ENCODE results near the gene MEI1.
"Not testable (repeated sequence)": the region's sequence is repeated elsewhere in the genome, so short reads cannot be mapped to it uniquely, and the experiment has no call there.

MEI1 gene, protein sequence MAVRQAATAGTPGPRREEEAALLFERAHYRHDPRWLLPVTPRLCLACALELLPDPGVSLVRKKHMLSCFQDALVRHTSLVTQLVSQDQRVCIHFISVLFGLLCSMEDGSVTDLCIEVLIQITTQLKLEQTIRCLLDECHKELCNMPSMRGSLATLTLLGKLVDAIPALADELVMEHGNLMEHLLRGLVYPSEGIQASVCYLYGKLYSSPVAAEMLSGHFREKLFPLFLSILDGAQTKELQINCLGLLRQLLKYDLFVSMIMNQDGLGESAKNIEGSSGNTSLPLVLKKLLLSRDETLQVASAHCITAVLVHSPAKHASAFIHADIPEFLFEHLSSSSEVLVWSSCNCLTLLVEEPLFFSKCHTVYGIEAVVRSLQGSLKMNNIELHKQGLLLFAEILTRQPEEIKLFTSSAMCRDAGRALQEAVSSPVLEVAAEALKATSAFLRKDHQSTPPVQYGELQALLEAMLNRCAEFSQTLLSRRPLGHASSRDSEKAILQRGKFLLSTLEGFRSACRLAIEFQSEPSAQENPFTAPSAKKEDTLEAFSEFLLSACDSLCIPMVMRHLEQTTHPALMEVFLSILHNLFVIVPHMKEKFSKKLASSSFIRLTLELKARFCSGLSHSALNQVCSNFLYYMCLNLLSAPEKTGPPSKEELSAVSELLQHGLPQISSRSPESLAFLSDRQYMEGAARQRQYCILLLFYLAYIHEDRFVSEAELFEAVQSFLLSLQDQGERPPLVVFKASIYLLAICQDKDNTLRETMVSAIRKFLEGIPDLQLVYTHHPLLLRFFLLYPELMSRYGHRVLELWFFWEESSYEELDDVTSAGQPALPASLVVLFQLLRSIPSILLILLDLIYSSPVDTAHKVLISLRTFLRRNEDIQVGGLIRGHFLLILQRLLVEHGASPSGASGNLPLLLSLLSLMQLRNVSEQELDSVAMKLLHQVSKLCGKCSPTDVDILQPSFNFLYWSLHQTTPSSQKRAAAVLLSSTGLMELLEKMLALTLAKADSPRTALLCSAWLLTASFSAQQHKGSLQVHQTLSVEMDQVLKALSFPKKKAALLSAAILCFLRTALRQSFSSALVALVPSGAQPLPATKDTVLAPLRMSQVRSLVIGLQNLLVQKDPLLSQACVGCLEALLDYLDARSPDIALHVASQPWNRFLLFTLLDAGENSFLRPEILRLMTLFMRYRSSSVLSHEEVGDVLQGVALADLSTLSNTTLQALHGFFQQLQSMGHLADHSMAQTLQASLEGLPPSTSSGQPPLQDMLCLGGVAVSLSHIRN

DNA sequence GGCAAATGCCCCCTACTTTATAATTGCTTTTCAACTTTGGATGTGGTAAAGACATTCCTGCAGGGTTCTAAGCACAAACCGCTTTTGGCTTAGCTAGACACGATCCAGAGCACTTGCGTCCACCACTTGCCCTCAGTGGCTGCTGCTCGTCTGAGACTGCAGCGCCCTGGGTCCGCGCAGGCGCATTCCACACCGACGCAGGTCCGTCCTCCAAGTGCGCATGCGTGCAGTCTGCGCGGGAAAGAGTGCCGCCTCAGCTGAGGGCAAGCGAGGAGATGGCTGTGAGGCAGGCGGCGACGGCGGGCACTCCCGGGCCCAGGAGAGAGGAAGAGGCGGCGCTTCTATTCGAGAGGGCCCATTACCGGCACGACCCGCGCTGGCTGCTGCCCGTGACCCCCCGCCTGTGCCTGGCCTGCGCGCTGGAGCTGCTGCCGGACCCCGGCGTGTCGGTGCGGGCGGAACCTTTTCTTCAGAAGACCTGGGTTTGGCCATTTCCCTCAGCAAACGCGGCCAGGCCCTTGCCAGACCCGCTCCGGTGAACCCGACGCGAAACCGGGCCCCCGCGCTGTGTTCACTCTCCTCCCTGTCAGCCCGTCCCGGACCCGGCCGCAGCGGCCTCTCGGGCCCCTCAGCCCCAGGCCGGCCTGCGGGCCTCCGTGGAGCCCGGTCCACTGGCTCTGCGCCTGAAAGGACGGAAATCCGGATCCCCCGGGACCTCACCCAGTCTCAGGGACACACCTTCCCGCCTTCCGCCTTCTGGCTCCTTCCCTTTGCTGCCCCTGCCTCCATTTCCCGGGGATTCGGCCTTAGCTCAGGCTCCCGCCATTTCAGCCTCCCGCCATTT is at the start of gene MEI1:
Gene MEI1, plus strand, starts transcription at position 240 of the 844 bp plus-strand sequence. Its CDS starts 36 bp downstream, at position 276.
- peak; percentile 67 for DNase-seq

DNA sequence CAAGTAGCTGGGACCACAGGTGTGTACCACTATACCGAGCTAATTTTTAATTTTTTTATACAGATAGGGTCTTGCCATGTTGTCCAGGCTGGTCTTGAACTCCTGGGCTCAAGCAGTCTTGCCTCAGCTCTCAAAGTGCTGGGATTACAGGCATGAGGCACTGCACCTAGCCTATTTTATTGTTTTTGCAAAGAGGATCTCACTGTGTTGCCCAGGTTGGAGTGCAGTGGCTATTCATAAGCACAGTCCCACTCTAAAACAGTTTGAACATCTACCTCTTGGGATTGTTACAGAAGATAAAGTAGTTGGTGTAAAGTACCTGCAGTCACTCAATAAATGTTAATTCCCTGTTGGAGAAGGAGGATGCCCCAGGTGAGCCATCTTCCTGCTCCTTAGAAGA is 49.1 kb upstream of the MEI1 start:
- DNase-seq: no peak

DNA sequence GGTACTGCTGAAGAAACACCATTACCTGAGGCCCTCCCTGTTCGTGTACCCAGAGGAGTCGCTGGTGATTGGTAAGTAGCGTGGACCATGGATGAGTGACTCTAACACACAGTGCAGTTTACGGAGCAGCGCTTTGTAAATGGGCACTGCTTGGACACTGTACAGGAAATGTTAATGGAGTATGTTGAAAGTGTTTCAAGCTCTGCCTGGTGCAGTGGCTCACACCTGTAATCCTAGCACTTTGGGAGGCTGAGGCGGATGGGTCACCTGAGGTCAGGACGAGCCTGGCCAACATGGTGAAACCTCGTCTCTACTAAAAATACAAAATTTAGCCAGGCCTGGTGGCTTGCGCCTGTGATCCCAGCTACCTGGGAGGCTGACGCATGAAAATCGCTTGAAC is 48.5 kb upstream of the MEI1 start:
- DNase-seq: no peak

DNA sequence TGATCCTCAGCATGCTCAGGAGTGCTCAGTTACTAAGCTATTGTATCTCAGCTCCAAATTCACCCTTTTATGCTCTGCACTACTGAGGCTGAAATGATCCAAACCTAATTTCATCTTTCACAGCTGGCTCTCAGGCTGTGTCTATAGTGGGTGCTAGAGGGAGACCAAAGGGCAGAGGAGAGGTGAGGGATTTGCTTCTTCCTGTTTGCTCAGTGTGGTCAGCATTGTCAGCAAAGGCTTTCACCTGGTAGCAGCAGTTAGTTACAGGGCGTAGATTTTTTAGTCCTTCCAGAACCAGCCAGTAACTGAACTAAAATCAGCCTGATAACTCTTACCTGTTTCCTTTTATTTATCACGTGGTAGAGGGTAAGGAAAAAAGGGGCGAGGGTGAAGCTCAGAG is 45.0 kb upstream of the MEI1 start:
- DNase-seq: peak; percentile 11

DNA sequence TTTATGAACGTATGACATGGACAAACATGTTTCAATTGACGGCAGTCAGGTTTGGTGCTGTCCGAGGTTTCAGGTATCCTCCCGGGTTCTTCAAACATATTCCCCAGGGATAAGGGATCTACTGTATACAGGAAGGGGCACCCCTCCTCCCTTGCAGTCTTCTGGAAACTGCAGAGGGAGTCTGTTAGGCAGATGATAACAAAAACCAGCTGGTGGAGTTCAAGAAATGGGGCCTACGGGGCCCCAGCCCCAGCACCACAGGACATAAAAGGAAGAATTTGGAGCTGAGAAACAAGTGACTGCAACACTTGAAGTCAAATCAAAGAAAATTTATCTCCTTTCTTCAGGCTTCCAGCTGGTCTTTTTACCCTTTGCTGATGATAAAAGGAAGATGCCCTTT is 42.7 kb upstream of the MEI1 start:
- peak; percentile 18 for DNase-seq

DNA sequence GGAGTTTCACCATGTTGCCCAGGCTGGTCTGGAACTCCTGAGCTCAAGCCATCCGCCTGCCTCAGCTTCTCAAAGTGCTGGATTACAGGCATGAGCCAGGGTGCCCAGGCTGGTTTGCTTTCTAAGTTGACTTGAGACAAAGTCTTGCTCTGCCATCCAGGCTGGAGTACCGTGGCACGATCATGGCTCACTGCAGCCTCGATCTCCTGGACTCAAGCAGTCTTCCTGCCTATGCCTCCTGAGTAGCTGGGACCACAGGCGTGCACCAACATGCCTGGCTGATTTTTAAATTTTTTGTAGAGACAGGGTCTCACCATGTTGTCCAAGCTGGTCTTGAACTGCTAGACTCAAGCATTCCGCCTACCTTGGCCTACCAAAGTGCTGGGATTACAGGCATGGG is 41.6 kb upstream of the MEI1 start:
- peak; percentile 17 for DNase-seq

DNA sequence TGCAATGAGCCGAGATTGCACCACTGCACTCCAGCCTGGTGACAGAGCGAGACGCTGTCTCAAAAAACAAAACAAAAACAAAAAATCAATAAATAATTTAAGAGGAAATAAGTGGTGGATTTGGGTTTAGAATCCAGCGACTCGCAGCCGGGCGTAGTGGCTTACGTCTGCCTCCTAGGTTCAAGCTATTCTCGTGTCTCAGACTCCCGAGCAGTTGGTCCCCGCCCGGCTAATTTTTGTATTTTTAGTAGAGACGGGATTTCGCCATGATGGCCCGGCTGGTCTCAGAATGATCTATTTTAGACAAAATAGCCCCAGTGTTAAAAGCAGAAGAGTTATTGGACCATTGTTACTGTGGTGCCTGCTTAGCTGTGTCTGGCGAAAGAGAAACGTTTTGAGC is 40.4 kb upstream of the MEI1 start:
- peak; percentile 23 for DNase-seq

DNA sequence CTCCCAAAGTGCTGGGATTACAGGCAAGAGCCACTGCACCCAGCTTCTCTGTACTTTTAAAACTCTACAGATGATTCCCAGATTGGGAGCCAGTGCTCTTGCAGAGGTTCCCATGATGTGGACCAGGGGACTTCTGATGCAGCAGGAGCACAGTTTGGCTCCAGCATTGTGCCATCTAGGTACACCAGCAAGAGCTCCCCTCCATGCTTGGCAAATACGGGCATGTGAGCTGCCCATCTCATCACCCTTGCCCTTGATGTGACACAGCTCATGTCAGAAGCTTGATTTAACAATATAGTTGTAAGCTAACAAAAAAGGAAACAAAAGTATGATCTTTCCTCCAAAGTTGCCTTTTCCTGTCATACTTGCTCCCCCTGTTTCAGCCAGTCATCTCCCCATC is 39.4 kb upstream of the MEI1 start:
- DNase-seq: peak; percentile 29

DNA sequence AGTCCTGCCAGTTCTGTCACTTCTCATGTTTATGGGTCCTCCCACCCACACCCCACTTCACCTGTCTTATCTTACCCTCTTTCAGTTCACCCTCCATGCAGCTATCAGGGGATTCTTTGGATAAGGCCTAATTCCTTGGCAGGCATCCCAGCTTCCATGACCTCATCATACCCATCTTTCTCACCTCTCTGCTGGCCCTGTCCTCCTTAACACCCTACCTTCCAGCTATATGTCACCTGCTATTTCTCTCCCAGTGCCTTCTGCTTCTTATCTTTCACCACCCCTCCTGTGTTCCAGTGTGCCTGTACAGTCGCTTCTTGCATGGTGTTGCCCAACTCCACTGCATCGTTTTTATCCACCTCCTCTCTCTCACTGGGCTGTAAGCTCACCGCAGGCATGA is 38.9 kb upstream of the MEI1 start:
- peak; percentile 20 for DNase-seq

DNA sequence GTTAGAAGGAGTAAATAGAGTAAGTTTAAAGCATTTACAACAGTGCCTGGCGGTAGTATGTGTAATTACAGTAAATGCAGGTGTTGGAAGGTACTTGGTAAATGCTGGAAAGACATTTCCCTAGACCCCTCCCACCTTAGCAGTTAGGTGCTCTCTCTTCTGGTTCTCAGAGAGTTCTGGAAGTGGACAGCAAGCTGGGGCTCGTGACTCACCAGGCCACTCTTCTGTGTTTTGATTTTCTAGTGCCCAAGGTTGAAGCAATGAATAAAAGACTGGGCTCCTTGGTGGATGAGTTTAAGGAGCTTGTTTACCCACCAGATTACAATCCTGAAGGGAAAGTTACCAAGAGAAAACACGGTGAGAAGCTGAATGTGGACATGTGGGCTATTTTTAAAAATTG is 38.2 kb upstream of the MEI1 start:
- peak; percentile 33 for DNase-seq

DNA sequence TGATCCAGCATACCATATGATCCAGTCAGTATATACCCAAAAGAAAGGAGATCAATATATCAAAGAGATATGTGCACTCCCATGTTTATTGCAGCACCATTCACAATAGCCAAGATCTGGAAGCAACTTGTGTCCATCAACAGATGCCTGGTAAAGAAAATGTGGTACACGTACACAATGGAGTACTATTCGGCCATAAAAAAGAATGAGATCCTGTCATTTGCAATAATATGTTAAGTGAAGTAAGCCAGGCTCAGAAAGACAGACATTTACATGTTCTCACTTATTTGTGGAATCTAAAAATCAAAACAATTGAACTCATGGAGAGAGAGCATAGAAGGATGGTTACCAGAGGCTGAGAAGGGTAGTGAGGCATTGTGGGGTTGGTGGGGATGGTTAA is 37.6 kb upstream of the MEI1 start:
- DNase-seq: no peak

DNA sequence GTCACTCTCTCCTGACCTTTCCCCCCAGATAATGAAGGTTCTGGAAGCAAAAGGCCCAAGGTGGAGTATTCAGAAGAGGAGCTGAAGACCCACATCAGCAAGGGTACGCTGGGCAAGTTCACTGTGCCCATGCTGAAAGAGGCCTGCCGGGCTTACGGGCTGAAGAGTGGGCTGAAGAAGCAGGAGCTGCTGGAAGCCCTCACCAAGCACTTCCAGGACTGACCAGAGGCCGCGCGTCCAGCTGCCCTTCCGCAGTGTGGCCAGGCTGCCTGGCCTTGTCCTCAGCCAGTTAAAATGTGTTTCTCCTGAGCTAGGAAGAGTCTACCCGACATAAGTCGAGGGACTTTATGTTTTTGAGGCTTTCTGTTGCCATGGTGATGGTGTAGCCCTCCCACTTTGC is 35.7 kb upstream of the MEI1 start:
- DNase-seq: peak; percentile 24

DNA sequence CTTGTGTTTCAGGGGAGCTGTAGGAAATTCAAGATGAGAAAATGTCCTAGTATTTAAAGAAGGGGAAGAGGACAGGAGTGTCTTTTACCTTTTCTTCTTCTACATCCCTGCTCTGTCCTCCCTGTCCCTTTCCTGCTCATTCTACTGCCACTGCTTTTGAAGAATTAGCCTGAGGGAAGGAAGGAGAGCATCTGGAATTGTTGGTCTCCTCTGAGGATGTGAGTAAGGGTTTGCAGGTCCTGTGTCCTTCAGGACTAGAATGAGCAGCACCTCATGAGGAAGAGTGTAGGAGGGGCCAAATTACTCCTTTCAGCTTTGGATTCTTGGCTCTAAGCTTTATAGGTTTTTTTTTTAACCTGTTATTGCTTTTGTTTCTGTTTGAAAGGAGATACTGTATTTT is 34.8 kb upstream of the MEI1 start:
- DNase-seq: peak; percentile 64

DNA sequence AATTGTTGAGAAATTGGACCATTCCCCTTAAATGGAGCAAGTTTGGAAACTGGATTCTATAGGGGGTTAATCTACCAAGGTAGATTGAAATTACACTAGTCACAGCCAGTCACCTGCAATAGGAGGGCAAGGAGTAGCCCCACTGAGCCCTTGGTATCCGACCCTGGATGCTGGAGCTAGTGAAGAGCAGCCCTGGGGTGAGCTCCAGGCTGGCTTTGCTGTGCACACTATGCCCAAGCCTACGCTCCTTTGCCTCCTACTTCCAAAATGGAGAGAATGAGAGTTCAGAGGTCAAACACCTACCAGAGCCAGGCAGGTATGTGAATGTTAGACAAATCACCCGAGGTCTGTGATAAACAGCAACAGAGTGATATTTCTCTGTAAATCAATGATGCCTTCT is 34.4 kb upstream of the MEI1 start:
- peak; percentile 22 for DNase-seq

DNA sequence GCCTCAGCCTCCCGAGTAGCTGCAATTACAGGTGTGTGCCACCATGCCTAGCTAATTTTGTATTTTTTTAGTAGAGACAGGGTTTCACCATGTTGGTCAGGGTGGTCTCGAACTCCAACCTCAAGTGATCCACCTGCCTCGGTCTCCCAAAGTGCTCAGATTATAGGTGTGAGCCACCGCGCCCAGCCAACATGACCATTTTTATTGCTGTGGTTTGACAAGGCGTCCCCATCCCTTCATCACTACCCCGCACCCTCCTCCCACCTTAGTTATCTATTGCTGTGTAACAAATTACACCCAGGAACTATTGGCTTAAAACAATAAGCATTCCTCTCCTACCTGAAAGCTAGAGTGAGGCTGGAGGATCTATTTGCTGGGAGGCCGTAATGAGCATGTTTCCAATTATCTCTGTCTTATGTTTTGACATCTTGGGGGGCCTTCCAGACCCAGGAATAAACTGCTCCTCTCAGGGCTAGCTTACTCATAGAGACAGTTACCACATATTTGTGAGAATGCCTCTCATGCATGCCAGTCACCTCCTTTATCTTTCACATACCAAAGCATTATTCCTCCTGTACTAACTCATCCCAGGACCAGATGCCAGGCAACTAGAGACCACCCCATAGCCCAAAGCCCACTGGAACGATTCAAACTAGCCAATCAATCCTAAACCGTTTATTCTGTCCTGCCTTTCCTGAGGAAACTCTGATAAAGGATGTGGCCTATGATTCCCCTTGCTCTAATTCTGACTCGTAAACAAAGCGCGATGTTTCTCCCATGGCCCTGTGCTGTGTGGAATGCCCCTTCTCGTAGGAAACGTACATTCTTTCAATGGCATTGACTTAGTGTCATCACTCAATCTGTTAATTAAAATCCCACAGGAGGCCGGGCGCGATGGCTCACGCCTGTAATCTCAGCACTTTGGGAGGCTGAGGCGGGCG is 30.1 kb upstream of the MEI1 start:
- DNase-seq: peak; percentile 60

DNA sequence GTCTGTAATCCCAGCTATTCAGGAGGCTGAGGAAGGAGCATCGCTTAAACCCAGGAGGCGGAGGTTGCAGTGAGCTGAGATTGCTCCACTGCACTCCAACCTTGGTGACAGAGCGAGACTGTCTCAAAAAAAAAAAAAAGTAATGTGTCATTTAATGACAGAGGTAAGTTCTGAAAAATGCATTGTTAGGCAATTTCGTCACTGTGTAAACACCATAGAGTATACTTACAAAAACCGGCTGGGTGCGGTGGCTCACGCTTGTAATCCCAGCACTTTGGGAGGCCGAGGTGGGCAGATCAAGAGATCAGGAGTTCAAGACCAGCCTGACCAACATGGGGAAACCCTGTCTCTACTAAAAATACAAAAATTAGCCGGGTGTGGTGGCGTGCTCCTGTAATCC is 27.2 kb upstream of the MEI1 start:
- DNase-seq: not testable (repeated sequence)

DNA sequence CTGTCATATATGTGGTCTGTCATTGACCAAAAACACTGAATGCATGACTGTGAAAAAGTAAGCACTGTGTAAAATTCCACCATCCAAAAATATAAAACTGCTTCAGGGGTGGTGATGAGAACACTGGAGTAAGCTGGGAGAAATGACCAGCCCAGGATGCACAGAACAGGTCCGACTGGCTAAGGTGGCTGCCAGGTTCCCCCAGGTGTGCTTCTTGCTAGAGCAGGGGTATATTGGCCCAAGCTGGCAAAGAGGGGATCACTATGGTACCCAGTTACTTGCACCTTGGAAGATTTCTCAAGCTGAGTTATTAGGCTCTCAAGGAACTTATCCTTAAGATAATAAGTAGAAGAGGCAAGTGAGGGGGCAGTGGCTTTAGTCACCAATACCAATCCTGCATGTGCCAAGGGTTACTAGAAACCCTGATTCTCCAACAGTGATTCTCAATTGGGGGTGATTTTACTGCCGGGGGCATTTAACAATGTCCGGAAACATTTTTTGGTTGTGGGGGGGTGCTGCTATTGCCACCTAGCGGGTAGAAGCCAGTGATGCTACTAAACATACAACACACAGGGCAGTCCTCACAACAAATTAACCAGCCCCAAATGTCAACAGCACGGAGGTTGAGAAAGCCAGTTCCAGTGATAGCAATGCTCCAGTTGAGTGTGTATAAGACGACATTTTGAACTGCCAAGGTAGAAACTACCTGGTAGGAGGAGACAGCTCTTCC is 26.4 kb upstream of the MEI1 start:
- DNase-seq: no peak

DNA sequence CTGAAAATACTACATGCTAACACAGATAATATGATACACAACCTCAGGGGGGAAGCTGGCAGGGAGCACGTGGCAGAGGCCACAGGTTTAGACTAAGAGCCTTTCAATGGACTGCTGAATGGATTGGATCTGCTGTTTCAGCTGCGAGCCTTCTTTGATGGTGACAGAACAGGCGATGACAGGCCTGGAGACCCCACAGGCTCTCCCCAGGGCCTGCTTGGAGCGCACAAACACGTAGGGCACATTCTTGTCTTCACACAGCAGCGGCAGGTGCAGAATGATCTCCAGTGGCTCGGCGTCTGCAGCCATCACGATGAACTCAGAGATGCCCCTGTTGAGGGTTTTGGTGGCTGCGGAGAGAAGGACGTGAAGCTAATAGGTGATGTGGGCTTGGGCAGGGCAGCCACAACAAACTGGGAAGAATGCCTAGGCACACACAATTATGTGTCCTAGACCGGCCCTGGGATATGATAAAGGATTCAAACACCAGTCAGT is 24.4 kb upstream of the MEI1 start:
- no peak for DNase-seq

DNA sequence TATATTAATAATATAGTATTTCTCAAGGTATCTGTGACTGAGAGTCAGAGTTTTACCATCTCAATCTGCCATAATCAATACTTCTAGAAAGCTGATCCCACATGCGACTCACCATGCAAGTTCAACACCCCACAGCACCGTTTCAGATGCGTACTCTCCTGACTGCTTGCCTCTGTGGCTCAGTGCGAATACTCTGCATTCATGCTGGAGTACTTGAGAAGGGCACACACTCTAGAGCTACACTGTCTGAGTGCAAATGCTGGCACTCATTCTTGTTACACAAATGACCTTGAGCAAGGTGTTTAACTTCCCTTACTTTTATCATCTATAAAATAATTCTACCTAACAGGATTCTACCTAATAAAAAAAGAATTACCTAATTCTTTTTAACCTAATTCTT is 23.2 kb upstream of the MEI1 start:
- DNase-seq: no peak

DNA sequence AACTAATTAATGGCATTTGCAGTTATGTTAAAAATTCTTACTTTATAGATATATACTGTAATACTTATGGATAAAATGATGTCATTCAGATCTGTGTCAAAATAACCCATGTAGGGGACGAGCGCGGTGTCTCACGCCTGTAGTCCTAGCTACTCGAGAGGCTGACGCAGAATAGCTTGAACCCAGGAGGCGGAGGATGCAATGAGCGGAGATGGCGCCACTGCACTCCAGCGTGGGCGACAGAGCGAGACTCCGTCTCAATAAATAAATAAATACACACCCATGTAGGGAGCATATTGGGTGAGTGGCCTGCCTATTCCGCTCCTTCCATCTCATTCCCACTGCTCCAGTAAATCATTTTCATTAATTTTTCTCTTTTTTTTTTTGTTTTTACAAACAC is 17.7 kb upstream of the MEI1 start:
- no peak for DNase-seq
